GM12878 (cell line): ENCODE results near the gene SUGCT. TPM values are rescaled to one million over a fixed set of nuclear protein-coding genes. Genes with fewer than 3 reads are reported as not detected.

ENCODE experiments used
- ATAC-seq: fragments of 200-7000 bp; cut with Tn5 transposase; 3 replicates; pipeline ENCODE4 v1.9.1; 2020; ENCODE audit warnings: mild to moderate bottlenecking, moderate library complexity
- BruUV-seq: library from RNA; stranded (reverse); fragments of 400-500 nt; replicated peaks from 2 replicates; lab custom pipeline; 2021; lab: Mats Ljungman, UMichigan
- CTCF ChIA-PET: fragments of 300-600 bp; sonication (Branson Sonifier 250); formaldehyde crosslinking; extraction: SDS; loops from one replicate; lab custom pipeline; 2021; ENCODE audit warnings: inconsistent platforms; lab: Yijun Ruan, JAX
- POLR2A ChIA-PET: fragments of 350-600 bp; formaldehyde crosslinking; extraction: SDS; loops from one replicate; lab custom pipeline; 2021; ENCODE audit warnings: inconsistent platforms; lab: Charles Lee
- RAD21 ChIA-PET: fragments of 300-600 bp; sonication (Branson Sonifier 250); formaldehyde crosslinking; loops from one replicate; lab custom pipeline; 2023; ENCODE audit warnings: antibody characterized with exemption; ENCODE audit not compliant: unreplicated experiment; lab: Charles Lee
- SMC1A ChIA-PET: fragments of 300-600 bp; sonication (Branson Sonifier 250); formaldehyde crosslinking; loops from one replicate; lab custom pipeline; 2023; ENCODE audit not compliant: unreplicated experiment, uncharacterized antibody; lab: Charles Lee
- DNase-seq: peaks from one replicate; pipeline ENCODE4 v3.0.0-alpha.2; 2011; ENCODE audit warnings: low read depth, low spot score
- FAIRE-seq: peaks from 3 replicates; lab custom pipeline; 2011; peaks lifted over from hg19 to GRCh38; lab: Jason Lieb, UNC
- H2AFZ ChIP-seq: 2 replicates; pipeline ENCODE4 v1.6.0; 2011; ENCODE audit warnings: low read depth, low read length, control low read depth; ENCODE audit not compliant: control insufficient read depth
- H3K27ac ChIP-seq: 2 replicates; pipeline ENCODE4 v1.5.1; 2011; ENCODE audit warnings: control low read depth; ENCODE audit not compliant: control insufficient read depth, insufficient read depth
- H3K27me3 ChIP-seq, 2 experiments: replicated peaks in 1 of 2; 2 replicates each; pipeline versions ENCODE4 v1.6.0 to v1.6.1; 2011; ENCODE audit warnings: low read length in 1 of 2; ENCODE audit not compliant: control insufficient read depth in 2 of 2, insufficient read depth in 2 of 2
- H3K36me3 ChIP-seq, 2 experiments: 2 replicates each; pipeline ENCODE4 v1.5.1; 2011; ENCODE audit warnings: low read length in 1 of 2; ENCODE audit not compliant: control insufficient read depth in 2 of 2, insufficient read depth in 2 of 2
- H3K4me1 ChIP-seq: 2 replicates; pipeline ENCODE4 v1.6.1; 2011; ENCODE audit warnings: mild to moderate bottlenecking, low read length, moderate library complexity, mixed read lengths; ENCODE audit not compliant: control insufficient read depth, insufficient read depth
- H3K4me2 ChIP-seq: 2 replicates; pipeline ENCODE4 v1.6.0; 2011; ENCODE audit warnings: control low read depth; ENCODE audit not compliant: control insufficient read depth, insufficient read depth
- H3K4me3 ChIP-seq: fragments of 200-600 bp; sonication (generic); 2 replicates; pipeline ENCODE4 v1.5.1; 2016
- H3K79me2 ChIP-seq: 2 replicates; pipeline ENCODE4 v1.6.0; 2011; ENCODE audit warnings: low read length; ENCODE audit not compliant: control insufficient read depth, insufficient read depth
- H3K9ac ChIP-seq: 2 replicates; pipeline ENCODE4 v1.8.0; 2011; ENCODE audit warnings: low read length, control low read depth, mixed read lengths; ENCODE audit not compliant: control insufficient read depth, insufficient read depth
- H3K9me3 ChIP-seq: replicated peaks from 3 replicates; pipeline ENCODE4 v1.5.1; 2011; ENCODE audit warnings: mild to moderate bottlenecking, low read length; ENCODE audit not compliant: control insufficient read depth, insufficient read depth
- H4K20me1 ChIP-seq: 2 replicates; pipeline ENCODE4 v1.6.0; 2011; ENCODE audit not compliant: control insufficient read depth, insufficient read depth
- BACH1 ChIP-seq: fragments of 450-650 bp; IDR thresholded peaks from 2 replicates; pipeline ENCODE4 v1.6.1; 2017; ENCODE audit warnings: mild to moderate bottlenecking, borderline replicate concordance
- BCL3 ChIP-seq: IDR thresholded peaks from 2 replicates; pipeline ENCODE4 v1.6.1; 2011; ENCODE audit warnings: borderline replicate concordance, low read depth, mild to moderate bottlenecking, moderate library complexity, low read length; ENCODE audit not compliant: insufficient read depth, poor library complexity, severe bottlenecking
- CHD4 ChIP-seq: fragments of 200-600 bp; sonication (generic); IDR thresholded peaks from 2 replicates; pipeline ENCODE4 v1.6.1; 2016; ENCODE audit warnings: mild to moderate bottlenecking
- CUX1 ChIP-seq: IDR thresholded peaks from 2 replicates; pipeline ENCODE4 v1.6.1; 2012; ENCODE audit warnings: improper control_type of control experiment, low read depth, low read length; ENCODE audit not compliant: insufficient replicate concordance
- ELK1 ChIP-seq: IDR thresholded peaks from 2 replicates; pipeline ENCODE4 v1.6.1; 2012; ENCODE audit warnings: low read depth, low read length, improper control_type of control experiment
- ESRRA ChIP-seq: IDR thresholded peaks from 2 replicates; pipeline ENCODE4 v1.6.1; 2012; ENCODE audit warnings: mild to moderate bottlenecking, low read length, improper control_type of control experiment
- ETV6 ChIP-seq, 2 experiments: fragments of 450-650 bp in 1 of 2; IDR thresholded peaks in 1 of 2; conservative IDR thresholded peaks in 1 of 2; 2 replicates each; pipeline ENCODE4 v1.6.1; 2014; ENCODE audit warnings: antibody characterized with exemption in 1 of 2, borderline replicate concordance in 1 of 2, low read depth in 1 of 2, mild to moderate bottlenecking in 1 of 2, moderate library complexity in 1 of 2
- FOS ChIP-seq: IDR thresholded peaks from 3 replicates; pipeline ENCODE4 v1.6.1; 2011; ENCODE audit warnings: borderline replicate concordance; ENCODE audit not compliant: insufficient read length; ENCODE audit errors: extremely low read depth
- IKZF1 ChIP-seq: fragments of 450-650 bp; conservative IDR thresholded peaks from 2 replicates; pipeline ENCODE4 v1.6.1; 2017; ENCODE audit warnings: antibody characterized with exemption, mild to moderate bottlenecking
- JUNB ChIP-seq: IDR thresholded peaks from 2 replicates; pipeline ENCODE4 v1.6.1; 2016; ENCODE audit warnings: antibody characterized with exemption, mild to moderate bottlenecking
- JUND ChIP-seq: IDR thresholded peaks from 2 replicates; pipeline ENCODE4 v1.6.1; 2012; ENCODE audit warnings: low read depth, mild to moderate bottlenecking, low read length, improper control_type of control experiment, moderate library complexity
- NFYA ChIP-seq: IDR thresholded peaks from 2 replicates; pipeline ENCODE4 v1.6.1; 2011; ENCODE audit warnings: low read depth, mild to moderate bottlenecking, low read length, improper control_type of control experiment, borderline replicate concordance
- POLR2A ChIP-seq: IDR thresholded peaks from 2 replicates; pipeline ENCODE4 v1.6.1; 2011; ENCODE audit warnings: low read depth, mild to moderate bottlenecking, low read length
- POLR2AphosphoS5 ChIP-seq: IDR thresholded peaks from 2 replicates; pipeline ENCODE4 v1.6.1; 2011; ENCODE audit warnings: mild to moderate bottlenecking, low read length, inconsistent platforms
- RBBP5 ChIP-seq: fragments of 200-600 bp; sonication (generic); conservative IDR thresholded peaks from 2 replicates; pipeline ENCODE4 v1.6.1; 2016
- SMAD5 ChIP-seq: IDR thresholded peaks from 2 replicates; pipeline ENCODE4 v1.6.1; 2016; ENCODE audit warnings: antibody characterized with exemption, low read depth
- SP1 ChIP-seq: IDR thresholded peaks from one replicate; pipeline ENCODE4 v1.6.1; 2011; ENCODE audit warnings: low read depth, low read length
- TARDBP ChIP-seq: IDR thresholded peaks from 2 replicates; pipeline ENCODE4 v1.6.1; 2016; ENCODE audit warnings: borderline replicate concordance
- TCF3 ChIP-seq: IDR thresholded peaks from 2 replicates; pipeline ENCODE4 v1.6.1; 2012; ENCODE audit warnings: low read depth, mild to moderate bottlenecking, low read length, borderline replicate concordance; ENCODE audit not compliant: insufficient read depth
- WGBS: methylation state at CpG from one replicate; pipeline ENCODE4 v1.1.6; 2016; ENCODE audit warnings: low lambda C conversion rate; ENCODE audit not compliant: insufficient replicate concordance, insufficient coverage; ENCODE audit errors: missing lambda C conversion rate; 5-methylcytosine and 5-hydroxymethylcytosine counted together
- in situ Hi-C: fragments of 300-500 bp; cut with MboI; formaldehyde crosslinking; loops from 9 replicates; pipeline ENCODE4 v1.14.3; 2018; ENCODE audit warnings: mixed read lengths
- intact Hi-C: fragments of 100-400 bp; cut with micrococcal nuclease; formaldehyde crosslinking; loops from one replicate; pipeline ENCODE4 v1.14.2; 2022; ENCODE audit not compliant: unreplicated experiment
- polyA plus RNA-seq, 11 experiments: library from polyadenylated mRNA; depleted of rRNA in 4 of 11; unstranded in 6 of 11; stranded (reverse) in 5 of 11; fragments of >200 nt; fragmentation: Nextera tagmentation in 4 of 11; fragmentation: Illumina TruSeq in 1 of 11; extraction: Ambion mirVana in 4 of 11; extraction: Trizol in 1 of 11; gene quantifications; 1 replicate in 1 of 11; 2 replicates in 10 of 11; pipeline versions ENCODE4 v1.2.1 to v1.2.3, GENCODE V29; 2011 to 2016; ENCODE audit warnings: inconsistent platforms in 2 of 11, missing spikeins in 2 of 11, low read depth in 1 of 11
- total RNA-seq, 4 experiments: library from RNA; depleted of rRNA in 3 of 4; stranded (reverse); fragments of >200 nt in 3 of 4; fragmentation: Illumina TruSeq in 1 of 4; extraction: Trizol in 1 of 4; gene quantifications; 2 replicates each; pipeline versions ENCODE4 v1.2.1 to v1.2.3, GENCODE V29; 2013 to 2021

Gene SUGCT
- total and polyA plus RNA-seq, 10 of the 15 experiments (the other 5 are each of a cell fraction or from before 2014, with no cell fraction given): 0.08 to 1.2 (median 0.67) TPM; not detected in 1

GRCh38 chr7:40425696-40426095 lies 290.9 kb downstream of the SUGCT start (continued):
- no peak for TF ChIP-seq CUX1
- TF ChIP-seq ESRRA: no peak
- TF ChIP-seq POLR2A: no peak
- TF ChIP-seq JUND: no peak
- TF ChIP-seq NFYA: no peak
- no peak for TF ChIP-seq POLR2AphosphoS5
- no peak for TF ChIP-seq IKZF1
- no peak for TF ChIP-seq TARDBP
- TF ChIP-seq TCF3: no peak
- TF ChIP-seq CHD4: no peak

GRCh38 chr7:40428421-40428820 lies 293.6 kb downstream of the SUGCT start:
- RAD21 ChIA-PET: no interaction called here
- FAIRE-seq: no peak
- no peak for DNase-seq
- no peak overlapping the region for H3K4me2 ChIP-seq
- no TSS peak for BruUV-seq
- CTCF ChIA-PET: no interaction called here
- no peaks in the 10 kb centered on the region for H3K36me3 ChIP-seq
- H3K27me3 ChIP-seq: no peaks in the 10 kb centered on the region
- SMC1A ChIA-PET: no interaction called here
- H3K4me3 ChIP-seq: no peak overlapping the region
- no peaks in the 10 kb centered on the region for H4K20me1 ChIP-seq
- H3K79me2 ChIP-seq: no peaks in the 10 kb centered on the region
- no peak overlapping the region for H3K27ac ChIP-seq
- no peak overlapping the region for H2AFZ ChIP-seq
- H3K9me3 ChIP-seq: no peaks in the 10 kb centered on the region
- POLR2A ChIA-PET: no interaction called here
- no peak overlapping the region for H3K9ac ChIP-seq
- intact Hi-C loops: no loop called here
- in situ Hi-C loops: no loop called here
- no peaks in the 10 kb centered on the region for H3K4me1 ChIP-seq
- 0% methylated on average over 1 of the region's 1 CpG for WGBS
- no peak for ATAC-seq
- no peak for TF ChIP-seq JUNB
- no peak for TF ChIP-seq SP1
- TF ChIP-seq BACH1: no peak
- no peak for TF ChIP-seq FOS
- TF ChIP-seq ELK1: no peak
- TF ChIP-seq ETV6 (conservative IDR thresholded peaks at IDR 0.05 in 1 of 2, IDR thresholded peaks at IDR 0.05 in 1 of 2; ENCODE audit: borderline replicate concordance in 1 of 2, low read depth in 1 of 2): no peak
- TF ChIP-seq RBBP5: no peak
- TF ChIP-seq BCL3: no peak
- no peak for TF ChIP-seq SMAD5
